Measurements from ENCODE around the gene RAB11FIP2. TPM values are rescaled to one million over a fixed set of nuclear protein-coding genes. Genes with fewer than 3 reads are reported as not detected.

Gene RAB11FIP2
- total and polyA plus RNA-seq, 2 of the 8 experiments (the other 6 are each of a cell fraction or from before 2014, with no cell fraction given): 3.1 to 12.7 TPM

- Histone ChIP-seq H3K27ac (ENCODE audit: low read depth, low read length) (no peak overlapping the region), H2BK15ac (ENCODE audit: low read length) (no peak overlapping the region), H3K36me3 (ENCODE audit: control insufficient read depth in 2 of 4, insufficient read depth in 4 of 4, low read length in 3 of 4) (no peaks in the 10 kb centered on the region; a peak in 1 of 8 replicates), H3K18ac (ENCODE audit: extremely low read depth, low read length) (no peak overlapping the region), H3K56ac (replicated peaks; ENCODE audit: insufficient read length, low read depth, low read length) (no peak overlapping the region), H2AFZ (ENCODE audit: low read length) (no peak overlapping the region), H3K79me2 (ENCODE audit: control insufficient read depth in 1 of 2, insufficient read depth in 2 of 2, low read length in 2 of 2) (no peaks in the 10 kb centered on the region), H2BK5ac (ENCODE audit: low read depth, low read length) (no peak overlapping the region), H3K27me3 (replicated peaks in 1 of 4; ENCODE audit: control insufficient read depth in 3 of 4, extremely low read depth in 1 of 4, insufficient read depth in 3 of 4, low read length in 3 of 4) (no peaks in the 10 kb centered on the region), H2AK5ac (ENCODE audit: low read depth, low read length) (no peak overlapping the region), H2BK12ac (ENCODE audit: low read depth, low read length) (no peak overlapping the region), H2BK120ac (replicated peaks; ENCODE audit: low read depth, low read length) (no peak overlapping the region), H3K23me2 (ENCODE audit: low read depth, low read length) (no peaks in the 10 kb centered on the region; the same call in 1 of the 2 replicates), H3K4me3 (ENCODE audit: extremely low read depth in 1 of 4, insufficient read depth in 2 of 4, low read depth in 3 of 4, low read length in 4 of 4) (no peak overlapping the region), H3K4me2 (ENCODE audit: insufficient read depth in 1 of 2, low read depth in 2 of 2, low read length in 2 of 2) (no peak overlapping the region), H3K9me3 (ENCODE audit: insufficient read depth in 2 of 2, low read depth in 1 of 2, low read length in 1 of 2) (no peaks in the 10 kb centered on the region), H3K4me1 (replicated peaks in 1 of 4; ENCODE audit: control insufficient read depth in 3 of 4, insufficient read depth in 4 of 4, low read length in 3 of 4) (peaks cover 2 to 9% (median 4%) of the 10 kb centered on the region in 4 experiments; a peak in 4 of 7 replicates), H3K14ac (ENCODE audit: insufficient read length) (no peak overlapping the region), H3K79me1 (ENCODE audit: low read depth, low read length) (no peaks in the 10 kb centered on the region), H2BK20ac (ENCODE audit: low read length) (no peak overlapping the region), H4K5ac (ENCODE audit: insufficient read length, low read depth, low read length) (no peak overlapping the region), H3K4ac (replicated peaks; ENCODE audit: insufficient read length, low read depth, low read length) (no peak overlapping the region), H4K91ac (replicated peaks; ENCODE audit: insufficient read length, low read length) (no peak overlapping the region), H4K20me1 (replicated peaks in 1 of 2; ENCODE audit: control insufficient read depth in 1 of 2, insufficient read depth in 2 of 2, low read length in 2 of 2) (peaks cover 0 to 2% of the 10 kb centered on the region in 2 experiments), H3K23ac (ENCODE audit: insufficient read length) (no peak overlapping the region), H3K9ac (replicated peaks in 1 of 4; ENCODE audit: extremely low read depth in 1 of 4, low read depth in 3 of 4, low read length in 3 of 4) (no peak overlapping the region), H4K8ac (ENCODE audit: extremely low read depth, insufficient read depth, low read length) (no peak overlapping the region)
- ChIA-PET CTCF (ENCODE audit: partially characterized antibody) (interaction anchor here (0.7 to 0.9 kb wide), 2 partner anchors 25 to 220 kb away, joined by 3 to 6 read pairs; no protein-coding TSS in a partner anchor), POLR2A (ENCODE audit: partially characterized antibody) (interaction anchor here (0.6 to 0.7 kb wide), 3 partner anchors 15 to 494 kb away, joined by 3 to 4 read pairs (median 3); no protein-coding TSS in a partner anchor)
- peak; percentile 87 for FAIRE-seq
- peak; percentile 19 to 63 for DNase-seq (ENCODE audit: low read depth in 1 of 2, low spot score in 2 of 2)
- WGBS, 2 experiments (ENCODE audit: extremely low coverage in 1 of 2, insufficient coverage in 1 of 2, insufficient read length in 1 of 2, insufficient replicate concordance in 2 of 2, low coverage in 1 of 2, low lambda C conversion rate in 2 of 2, missing lambda C conversion rate in 1 of 2): 31% methylated on average over 3 of the region's 3 CpGs; no CpG with 5 or more reads in 1 of the 2 experiments
- TF ChIP-seq ATF2 (IDR thresholded peaks at IDR 0.05; ENCODE audit: low read length) (no peak), RXRA (IDR thresholded peaks at IDR 0.05; ENCODE audit: insufficient read depth, low read depth, low read length) (no peak), TAF7 (optimal IDR thresholded peaks at IDR 0.05; ENCODE audit: borderline replicate concordance, low read depth, low read length) (no peak), SIX5 (IDR thresholded peaks at IDR 0.05; ENCODE audit: low read depth, low read length) (no peak), TCF12 (IDR thresholded peaks at IDR 0.05; ENCODE audit: low read depth, low read length) (0 out of 2 replicates have a peak, but pooled peaks have one; percentile 67), ASH2L (IDR thresholded peaks at IDR 0.05; ENCODE audit: low read length) (no peak), NRF1 (IDR thresholded peaks at IDR 0.05; ENCODE audit: low read depth, low read length) (no peak), RFX5 (IDR thresholded peaks at IDR 0.05; ENCODE audit: borderline replicate concordance, low read depth, low read length) (no peak), JUND (IDR thresholded peaks at IDR 0.05; ENCODE audit: low read length) (no peak), SP2 (IDR thresholded peaks at IDR 0.05; ENCODE audit: low read length) (no peak), CBX8 (IDR thresholded peaks at IDR 0.05; ENCODE audit: borderline replicate concordance, low read depth, low read length) (no peak)
Measured at GRCh38 chr10:118020365-118020764, 26.4 kb downstream of the RAB11FIP2 start.
